OCI-M2 (cell line): Measurements from ENCODE around the gene PSG11.
"Not testable (repeated sequence)": the region's sequence is repeated elsewhere in the genome, so short reads cannot be mapped to it uniquely, and the experiment has no call there.

Source experiments
- DNase-seq: peaks from one replicate; lab custom pipeline; 2025; ENCODE audit not compliant: unreplicated experiment; lab: John Stamatoyannopoulos, UW

The PSG11 gene

GRCh38 chr19:42989851-42990250 is 36.4 kb downstream of the PSG11 start:
- no peak for DNase-seq

- not testable (repeated sequence) for DNase-seq
Measured at GRCh38 chr19:42989186-42989585, 37.1 kb downstream of the PSG11 start.

GRCh38 chr19:42988206-42988605 is 38.1 kb downstream of the PSG11 start:
- DNase-seq: not testable (repeated sequence)

- no peak for DNase-seq
Measured at GRCh38 chr19:42985588-42985987, 40.7 kb downstream of the PSG11 start.

- not testable (repeated sequence) for DNase-seq
Measured at GRCh38 chr19:42982111-42982510, 44.2 kb downstream of the PSG11 start.

GRCh38 chr19:42971451-42971850 is 54.8 kb downstream of the PSG11 start:
- DNase-seq: not testable (repeated sequence)

- no peak for DNase-seq
Measured at GRCh38 chr19:42965176-42965575, 61.1 kb downstream of the PSG11 start.

GRCh38 chr19:42961119-42961518 is 65.2 kb downstream of the PSG11 start:
- no peak for DNase-seq
